ENCODE results near the gene SEC14L2. TPM values are rescaled to one million over a fixed set of nuclear protein-coding genes. Genes with fewer than 3 reads are reported as not detected.

SEC14L2 gene
- polyA plus RNA-seq, 4 donors: 19.7 to 57.0 (median 36.8) TPM

DNA sequence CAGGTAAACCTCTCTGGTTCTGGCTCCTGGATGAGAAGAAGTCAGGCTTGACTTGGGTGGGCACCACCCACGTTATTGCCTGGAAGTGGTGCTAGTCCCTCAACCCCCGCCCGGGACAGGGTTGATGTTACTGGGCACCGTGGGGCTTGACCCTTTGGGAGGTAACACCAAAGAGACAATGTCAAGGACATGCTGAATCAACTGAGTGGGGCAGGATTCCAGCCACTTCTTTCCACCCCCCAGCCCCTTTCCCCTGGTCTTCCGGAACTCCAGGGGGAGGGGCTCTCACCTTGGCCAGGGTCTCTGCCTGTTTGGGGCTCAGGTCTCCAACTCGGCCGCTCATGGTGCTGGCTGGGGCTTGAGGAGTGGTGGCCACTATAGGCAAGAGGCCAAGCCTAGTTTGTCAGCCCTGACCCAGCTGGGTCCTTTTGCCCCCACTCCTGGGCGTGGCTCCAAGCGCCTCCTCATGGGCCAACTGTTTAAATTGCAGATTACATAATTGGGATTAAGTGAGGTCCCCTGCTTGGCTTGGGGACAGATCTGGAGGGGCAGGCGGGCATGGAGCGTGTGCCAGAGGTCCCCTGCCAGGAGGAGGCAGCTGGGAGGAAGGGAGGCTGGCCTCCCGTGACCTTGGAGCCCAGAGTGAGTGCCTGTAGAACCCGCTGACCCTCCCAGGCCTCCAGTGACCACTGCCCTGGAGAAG lies 74.9 kb downstream of the SEC14L2 start, which contains the start of gene SEC14L3:
Gene SEC14L3, minus strand, starts transcription at position 402 of the 703 bp plus-strand sequence. Its CDS starts 59 bp downstream, at position 343.
- DNase-seq (no peak), FAIRE-seq (no peak)
- H3K27me3 ChIP-seq (ENCODE audit: control insufficient read depth in 3 of 3, insufficient read depth in 3 of 3, low read length in 3 of 3): peaks cover 0 to 3% (median 2%) of the 10 kb centered on the region in 3 donors
- H3K9me3 ChIP-seq (ENCODE audit: control insufficient read depth in 2 of 2, insufficient read depth in 1 of 2, low read depth in 1 of 2, low read length in 1 of 2): no peaks in the 10 kb centered on the region
- H3K4me3 ChIP-seq (ENCODE audit: low read depth in 1 of 3, low read length in 3 of 3): no peak within 1 kb of the TSS
- no peak within 1 kb of the TSS for H3K27ac ChIP-seq (ENCODE audit: low read depth in 1 of 3, low read length in 2 of 3)
- 47 to 56% (median 53%) methylated on average over 13 of the region's 13 CpGs for WGBS, 3 donors
- no peaks in the 10 kb centered on the region for H3K4me1 ChIP-seq (ENCODE audit: control insufficient read depth in 3 of 3, insufficient read depth in 2 of 3, low read depth in 1 of 3, low read length in 2 of 3)
- H3K36me3 ChIP-seq (ENCODE audit: control insufficient read depth in 3 of 3, insufficient read depth in 2 of 3, low read depth in 1 of 3, low read length in 3 of 3): no peaks in the 10 kb centered on the region

DNA sequence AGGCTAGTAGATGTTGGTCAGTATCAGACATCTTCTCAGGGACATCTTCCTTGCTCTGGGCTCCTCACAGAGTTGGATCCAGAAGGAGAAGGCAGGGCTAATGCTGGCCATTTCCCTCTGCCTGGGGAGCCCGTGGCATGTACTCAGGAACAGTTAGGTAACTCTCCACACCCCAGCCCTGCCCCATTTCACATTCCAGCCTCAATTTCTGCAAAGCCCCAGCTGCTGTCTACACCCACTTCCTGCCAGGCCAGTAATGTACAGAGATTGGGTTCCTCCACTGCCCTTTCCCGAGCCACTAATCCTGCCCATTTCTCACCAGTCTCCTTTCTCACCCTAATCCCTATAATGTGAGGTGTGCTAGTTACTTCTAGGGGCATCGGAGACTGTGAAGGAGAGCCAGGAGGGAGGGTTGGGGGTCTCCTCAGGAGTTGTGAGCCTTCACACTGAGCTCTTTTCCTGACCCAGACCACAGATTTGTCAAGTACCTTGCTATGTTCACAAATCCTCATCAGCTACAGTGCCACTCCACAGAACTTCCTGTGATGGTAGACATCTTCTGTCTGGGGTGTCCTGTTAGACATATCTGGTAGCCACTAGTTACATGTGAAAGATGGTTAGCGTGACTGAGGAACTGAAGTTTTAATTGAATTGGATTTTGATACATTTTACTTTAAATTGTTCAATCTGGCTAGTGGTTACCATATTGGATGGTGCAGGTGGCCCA lies 76.3 kb downstream of the SEC14L2 start:
- FAIRE-seq: no peak
- no peak overlapping the region for H3K27ac ChIP-seq (ENCODE audit: low read depth in 1 of 3, low read length in 2 of 3)
- H3K4me3 ChIP-seq (ENCODE audit: low read depth in 1 of 3, low read length in 3 of 3): no peak overlapping the region
- 57 to 67% (median 65%) methylated on average over 4 of the region's 4 CpGs for WGBS, 3 donors
- H3K9me3 ChIP-seq (ENCODE audit: control insufficient read depth in 2 of 2, insufficient read depth in 1 of 2, low read depth in 1 of 2, low read length in 1 of 2): no peaks in the 10 kb centered on the region
- H3K36me3 ChIP-seq (ENCODE audit: control insufficient read depth in 3 of 3, insufficient read depth in 2 of 3, low read depth in 1 of 3, low read length in 3 of 3): no peaks in the 10 kb centered on the region
- no peaks in the 10 kb centered on the region for H3K4me1 ChIP-seq (ENCODE audit: control insufficient read depth in 3 of 3, insufficient read depth in 2 of 3, low read depth in 1 of 3, low read length in 2 of 3)
- peaks cover 0 to 3% (median 2%) of the 10 kb centered on the region in 3 donors for H3K27me3 ChIP-seq (ENCODE audit: control insufficient read depth in 3 of 3, insufficient read depth in 3 of 3, low read length in 3 of 3)
- DNase-seq: no peak

DNA sequence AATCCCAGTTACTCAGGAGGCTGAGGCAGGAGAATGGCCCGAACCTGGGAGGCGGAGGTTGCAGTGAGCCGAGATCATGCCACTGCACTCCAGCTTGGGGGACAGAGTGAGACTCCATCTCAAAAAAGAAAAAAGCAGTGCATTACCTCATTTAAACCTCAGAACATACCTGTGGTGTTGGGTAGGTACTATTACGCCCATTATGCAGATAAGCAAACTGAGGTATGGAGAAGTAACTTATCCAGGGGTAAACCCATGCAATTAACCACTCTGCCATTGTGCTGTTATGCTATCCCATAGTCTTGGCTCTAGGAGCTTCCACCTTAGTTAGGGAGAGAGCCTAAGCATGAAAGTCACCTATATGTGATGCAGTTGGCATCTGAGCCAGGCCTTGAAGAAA lies 77.3 kb downstream of the SEC14L2 start:
- DNase-seq: no peak

More for the DNA sequence above, 77.3 kb downstream of the SEC14L2 start:
- H3K9me3 ChIP-seq (ENCODE audit: control insufficient read depth in 2 of 2, insufficient read depth in 1 of 2, low read depth in 1 of 2, low read length in 1 of 2): no peaks in the 10 kb centered on the region
- H3K27ac ChIP-seq (ENCODE audit: low read depth in 1 of 3, low read length in 2 of 3): no peak overlapping the region
- peaks cover 0 to 3% (median 2%) of the 10 kb centered on the region in 3 donors for H3K27me3 ChIP-seq (ENCODE audit: control insufficient read depth in 3 of 3, insufficient read depth in 3 of 3, low read length in 3 of 3)
- H3K36me3 ChIP-seq (ENCODE audit: control insufficient read depth in 3 of 3, insufficient read depth in 2 of 3, low read depth in 1 of 3, low read length in 3 of 3): no peaks in the 10 kb centered on the region
- H3K4me3 ChIP-seq (ENCODE audit: low read depth in 1 of 3, low read length in 3 of 3): no peak overlapping the region
- no peaks in the 10 kb centered on the region for H3K4me1 ChIP-seq (ENCODE audit: control insufficient read depth in 3 of 3, insufficient read depth in 2 of 3, low read depth in 1 of 3, low read length in 2 of 3)
- 89 to 94% (median 90%) methylated on average over 4 of the region's 4 CpGs for WGBS, 3 donors
- FAIRE-seq: no peak

Other genes starting within 250 kb of the SEC14L2 start
- gene LIF, start 150.3 kb upstream of the SEC14L2 start, polyA plus RNA-seq: 10 to 100 TPM in 1 of 4 donors, 1 to 10 TPM in 3; 3.0 to 27.9 (median 6.0) TPM
- gene OSM, start 130.2 kb upstream of the SEC14L2 start, polyA plus RNA-seq: under 1 TPM in 2 of 4 donors, not detected in 2; 0.21 to 0.55 TPM
- 1 to 10 TPM; 2.0 to 8.3 (median 4.6) TPM for gene CASTOR1, start 107.5 kb upstream of the SEC14L2 start, polyA plus RNA-seq
- gene TBC1D10A, start 70.1 kb upstream of the SEC14L2 start, polyA plus RNA-seq: 10 to 100 TPM in 3 of 4 donors, 1 to 10 TPM in 1; 8.5 to 16.3 (median 14.4) TPM
- 10 to 100 TPM; 17.6 to 94.1 (median 27.2) TPM for gene SF3A1, start 40.1 kb upstream of the SEC14L2 start, polyA plus RNA-seq
- gene CCDC157, start 40.0 kb upstream of the SEC14L2 start, polyA plus RNA-seq: 1 to 10 TPM; 1.5 to 5.9 (median 2.3) TPM
- 10 to 100 TPM in 2 of 4 donors, 1 to 10 TPM in 2; 3.8 to 12.1 (median 10.3) TPM for gene RNF215, start 9.6 kb upstream of the SEC14L2 start, polyA plus RNA-seq
- gene MTFP1, start 28.8 kb downstream of the SEC14L2 start, polyA plus RNA-seq: 10 to 100 TPM in 3 of 4 donors, 1 to 10 TPM in 1; 10.0 to 36.7 (median 21.1) TPM
- gene SEC14L3, start 75.0 kb downstream of the SEC14L2 start, polyA plus RNA-seq: not detected
- gene SEC14L4, start 108.7 kb downstream of the SEC14L2 start, polyA plus RNA-seq: under 1 TPM in 2 of 4 donors, not detected in 2; 0.04 to 0.06 TPM
- 1 to 10 TPM in 1 of 4 donors, under 1 TPM in 1, not detected in 2; 0.15 to 1.2 TPM for gene SEC14L6, start 149.7 kb downstream of the SEC14L2 start, polyA plus RNA-seq
- 10 to 100 TPM; 11.1 to 89.5 (median 50.8) TPM for gene GAL3ST1, start 177.6 kb downstream of the SEC14L2 start, polyA plus RNA-seq
- gene PES1, start 194.9 kb downstream of the SEC14L2 start, polyA plus RNA-seq: 10 to 100 TPM; 37.1 to 68.3 (median 59.0) TPM
- 10 to 100 TPM in 3 of 4 donors, 1 to 10 TPM in 1; 8.7 to 52.5 (median 16.2) TPM for gene TCN2, start 210.2 kb downstream of the SEC14L2 start, polyA plus RNA-seq
- 1 to 10 TPM in 2 of 4 donors, under 1 TPM in 2; 0.54 to 2.2 (median 1.4) TPM for gene SLC35E4, start 238.8 kb downstream of the SEC14L2 start, polyA plus RNA-seq